Nucleus accumbens (tissue), 56 donors: ENCODE data around the gene CPSF4L.
"Not testable (repeated sequence)": the region's sequence is repeated elsewhere in the genome, so short reads cannot be mapped to it uniquely, and the experiment has no call there.

Experiments
- DNase-seq, 56 donors: peaks; one replicate each; lab custom pipeline; 2025; lab: John Stamatoyannopoulos, UW

The CPSF4L gene

DNA sequence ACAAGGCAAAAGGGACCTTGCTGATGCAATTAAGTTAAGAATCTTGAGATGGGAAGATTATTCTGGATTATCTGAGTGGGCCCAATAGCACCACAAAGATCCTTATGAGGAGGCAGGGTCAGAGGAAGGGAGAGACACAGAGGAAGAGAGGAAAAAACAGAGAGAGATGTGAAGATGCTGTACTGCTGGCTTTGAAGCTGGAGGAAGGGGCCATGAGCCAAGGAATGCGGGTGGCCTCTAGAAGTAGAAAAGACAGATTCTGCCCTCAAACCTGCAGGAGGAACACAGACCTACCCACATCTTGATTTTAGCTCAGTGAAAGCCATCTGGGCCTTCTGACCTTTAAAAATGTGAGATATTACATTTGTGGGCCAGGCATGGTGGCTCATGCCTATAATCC lies 8.1 kb upstream of the CPSF4L start:
- no peak for DNase-seq

DNA sequence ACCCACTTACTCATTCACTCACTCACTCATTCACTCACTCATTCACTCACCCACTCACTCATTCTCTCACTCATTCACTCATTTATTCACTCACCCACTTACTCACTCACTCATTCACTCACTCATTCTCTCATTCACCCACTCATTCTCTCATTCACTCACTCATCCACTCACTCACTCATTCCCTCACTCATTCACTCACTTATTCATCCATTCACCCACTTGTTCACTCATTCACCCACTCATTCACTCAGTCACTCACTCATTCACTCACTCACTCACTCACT lies 7.6 kb upstream of the CPSF4L start:
- DNase-seq = no peak

DNA sequence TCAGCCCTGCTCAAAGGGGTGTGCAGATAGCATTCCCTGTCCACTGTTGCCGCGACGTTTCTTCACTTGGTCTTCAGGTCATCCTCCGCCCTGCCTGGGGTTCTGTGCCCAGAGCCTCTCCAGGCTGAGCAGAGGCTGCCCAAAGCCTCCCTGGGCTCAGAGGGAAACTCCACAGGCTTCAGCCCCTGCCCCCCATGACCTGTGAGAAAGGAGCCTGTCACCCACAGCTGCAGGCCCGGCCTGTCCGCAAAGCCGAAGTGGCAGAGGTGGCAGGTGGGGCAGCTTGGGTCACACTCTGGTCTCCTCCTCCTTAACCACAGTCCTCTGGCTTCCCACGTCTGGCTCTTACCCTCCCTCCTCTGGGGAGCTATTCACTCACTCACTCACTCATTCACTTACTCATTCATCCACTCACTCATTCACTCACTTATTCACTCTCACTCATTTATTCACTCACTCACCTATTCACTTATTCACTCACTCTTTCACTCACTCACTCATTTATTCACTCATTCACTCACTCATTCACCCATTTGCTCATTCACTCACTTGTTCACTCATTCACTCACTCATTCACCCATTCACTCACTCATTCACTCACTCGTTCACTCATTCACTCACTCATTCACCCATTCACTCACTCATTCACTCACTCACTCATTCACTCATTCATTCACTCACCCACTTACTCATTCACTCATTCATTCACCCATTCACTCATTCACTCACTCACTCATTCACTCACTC lies 7.1 kb upstream of the CPSF4L start:
- DNase-seq = no peak

DNA sequence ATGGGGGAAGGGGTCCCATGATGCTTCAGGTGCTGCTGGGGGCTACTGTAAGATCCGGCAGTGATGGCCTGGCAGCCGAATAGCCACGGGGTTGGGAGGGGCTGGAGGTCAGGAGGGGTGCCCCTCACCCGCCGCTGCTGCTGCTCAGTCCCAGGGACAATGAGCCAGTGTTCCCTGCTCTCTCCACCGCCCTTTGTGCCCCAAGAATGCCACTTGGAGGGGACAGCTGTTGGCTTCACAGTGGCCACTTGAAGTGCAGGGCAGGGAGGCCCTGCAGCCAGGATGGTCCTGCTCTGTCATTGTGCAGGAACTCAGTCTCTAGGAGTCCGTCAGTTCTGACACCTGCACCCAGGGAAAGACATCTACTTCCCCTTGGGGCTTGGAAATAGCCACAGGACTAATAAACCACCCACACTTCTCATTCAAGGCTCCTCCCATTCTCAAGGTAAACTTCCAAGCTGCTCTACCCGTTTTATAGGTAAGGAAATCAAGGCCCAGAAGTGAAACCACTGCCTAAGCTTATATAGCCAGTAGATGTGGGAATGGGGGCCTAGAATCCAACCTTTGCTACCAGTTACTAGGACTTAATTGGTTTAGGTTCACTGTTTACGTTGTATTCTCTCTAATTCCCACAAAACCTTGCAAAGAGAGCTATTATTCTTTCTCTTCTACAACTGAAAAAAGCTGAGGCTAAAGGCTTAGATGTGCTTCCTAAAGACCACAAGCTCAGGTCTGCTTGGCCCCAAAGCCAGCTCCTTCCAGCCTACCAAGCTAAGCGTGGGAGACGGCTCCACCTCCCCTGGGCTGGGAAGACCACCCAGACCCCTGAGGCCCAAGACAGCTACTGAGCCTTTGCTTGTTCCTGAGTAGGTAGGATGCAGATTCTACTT lies 6.2 kb upstream of the CPSF4L start:
- peak in 53 of 56 donors; percentile 14 to 91 (median 71) for DNase-seq

DNA sequence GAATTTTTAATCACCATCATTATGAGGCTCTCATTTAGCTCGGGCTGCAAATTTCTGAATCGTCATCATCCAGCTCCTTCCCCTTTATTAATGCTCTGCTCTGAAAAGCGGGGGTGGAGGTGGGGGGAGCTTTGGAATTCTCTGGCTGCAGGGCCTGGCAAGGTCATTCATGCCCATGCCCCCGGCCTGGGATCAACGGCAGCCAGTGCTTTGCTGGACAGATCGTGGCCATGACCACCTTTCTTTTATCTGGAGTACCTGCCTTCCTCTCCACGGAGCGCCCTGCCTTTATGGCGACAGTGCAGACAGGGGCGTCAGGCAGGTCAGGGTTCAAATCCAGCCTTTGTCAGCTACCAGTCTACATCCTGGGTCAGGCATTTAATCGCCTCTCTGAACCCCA lies 5.1 kb upstream of the CPSF4L start:
- no peak for DNase-seq

DNA sequence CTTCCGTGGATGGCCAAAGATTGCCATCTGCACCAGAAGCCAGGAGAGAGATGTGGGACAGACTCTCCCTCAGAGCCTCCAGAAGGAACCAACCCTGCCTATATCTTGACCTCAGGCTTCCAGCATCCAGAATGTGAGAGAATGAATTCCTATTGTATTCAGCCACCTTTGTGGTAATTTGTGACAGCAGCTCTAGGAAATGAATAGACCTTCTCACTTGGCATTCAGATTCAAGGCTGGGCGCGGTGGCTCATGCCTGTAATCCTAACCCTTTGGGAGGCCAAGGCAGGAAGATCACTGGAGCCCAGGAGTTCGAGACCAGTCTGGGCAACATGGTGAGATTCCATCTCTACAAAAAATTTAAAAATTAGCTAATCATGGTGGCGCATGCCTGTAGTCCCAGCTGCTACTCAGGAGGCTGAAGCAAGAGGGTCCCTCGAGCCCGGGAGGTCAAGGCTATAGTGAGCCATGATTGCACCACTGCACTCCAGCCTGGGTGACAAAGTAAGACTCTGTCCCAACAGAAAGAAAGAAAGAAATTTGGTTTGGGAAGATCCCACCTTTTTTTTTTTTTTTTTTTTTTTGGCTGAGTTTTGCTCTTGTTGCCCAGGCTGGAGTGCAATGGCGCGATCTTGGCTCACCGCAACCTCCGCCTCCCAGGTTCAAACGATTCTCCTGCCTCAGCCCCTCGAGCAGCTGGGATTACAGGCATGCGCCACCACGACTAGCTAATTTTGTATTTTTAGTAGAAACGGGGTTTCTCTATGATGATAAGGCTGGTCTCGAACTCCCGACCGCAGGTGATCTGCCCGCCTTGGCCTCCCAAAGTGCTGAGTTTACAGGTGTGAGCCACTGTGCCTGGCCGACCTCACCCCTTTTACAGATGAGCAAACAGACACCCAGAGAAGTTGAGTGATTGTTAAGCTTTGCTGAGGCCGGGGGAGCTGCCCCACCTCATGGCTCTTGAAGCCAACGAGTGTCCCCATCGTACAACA lies 4.3 kb upstream of the CPSF4L start:
- no peak for DNase-seq

DNA sequence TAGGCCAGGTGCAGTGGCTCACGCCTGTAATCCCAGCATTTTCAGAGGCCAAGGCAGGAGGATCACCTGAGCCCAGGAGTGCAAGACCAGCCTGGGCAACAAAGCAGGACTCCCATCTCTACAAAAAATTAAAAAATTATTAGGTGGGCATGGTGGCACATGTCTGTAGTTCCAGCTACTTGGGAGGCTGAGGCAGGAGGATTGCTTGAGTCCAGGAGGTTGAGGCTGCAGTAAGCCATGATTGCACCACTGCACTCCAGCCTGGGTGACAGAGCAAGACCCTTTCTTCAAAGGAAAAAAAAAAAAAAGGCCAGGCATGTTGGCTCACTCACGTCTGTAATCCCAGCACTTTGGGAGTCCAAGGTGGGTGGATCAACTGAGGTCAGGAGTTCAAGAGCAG lies 2.8 kb upstream of the CPSF4L start:
- DNase-seq = not testable (repeated sequence)

DNA sequence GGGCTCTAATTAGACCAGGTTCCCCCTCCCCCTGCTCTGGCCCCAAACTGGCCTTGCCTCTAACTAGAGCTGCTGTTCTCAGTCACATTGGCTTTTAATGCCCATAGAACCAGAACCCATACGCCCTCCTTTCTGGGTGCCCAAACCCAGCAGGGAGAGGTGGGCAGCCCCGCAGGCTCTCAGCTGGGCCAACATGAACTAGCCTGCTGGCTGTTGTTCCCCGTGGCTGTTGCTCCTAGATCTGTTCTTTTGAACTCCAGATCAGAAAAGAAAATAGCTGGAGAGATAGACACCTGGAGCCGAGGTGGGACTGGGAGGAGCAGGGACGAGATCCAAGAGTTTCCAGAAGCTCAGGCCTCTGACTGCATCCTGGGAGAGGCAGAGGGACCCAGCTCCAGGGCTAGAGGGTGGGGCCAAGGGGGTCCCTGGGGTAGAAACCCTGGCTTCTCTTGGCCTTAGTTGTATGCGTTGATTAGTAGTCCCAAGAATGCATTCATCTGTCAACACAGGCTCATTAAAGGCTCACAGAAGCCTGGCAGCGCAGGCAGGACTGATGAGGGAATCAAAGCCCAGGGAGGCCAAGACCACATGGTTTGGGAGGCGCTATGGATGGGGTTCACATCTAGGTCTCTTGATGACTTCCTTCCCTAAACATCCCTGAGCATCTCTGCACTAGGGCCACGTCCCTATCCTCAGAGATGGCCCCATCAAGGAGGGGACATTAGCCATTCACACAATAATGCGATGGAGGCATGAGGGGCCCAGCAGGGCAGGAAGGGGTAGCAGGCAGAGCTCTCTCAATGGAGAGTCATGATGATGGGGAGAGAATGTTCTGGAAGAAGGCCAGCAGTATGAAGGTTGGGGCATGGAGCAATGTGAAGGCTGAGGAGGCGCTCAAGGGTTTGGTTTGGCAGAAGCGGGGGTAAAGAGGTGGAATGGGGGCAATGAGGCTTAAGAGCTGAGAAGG lies 1.3 kb upstream of the CPSF4L start:
- DNase-seq = peak in 9 of 56 donors; percentile 28 to 63 (median 44)

DNA sequence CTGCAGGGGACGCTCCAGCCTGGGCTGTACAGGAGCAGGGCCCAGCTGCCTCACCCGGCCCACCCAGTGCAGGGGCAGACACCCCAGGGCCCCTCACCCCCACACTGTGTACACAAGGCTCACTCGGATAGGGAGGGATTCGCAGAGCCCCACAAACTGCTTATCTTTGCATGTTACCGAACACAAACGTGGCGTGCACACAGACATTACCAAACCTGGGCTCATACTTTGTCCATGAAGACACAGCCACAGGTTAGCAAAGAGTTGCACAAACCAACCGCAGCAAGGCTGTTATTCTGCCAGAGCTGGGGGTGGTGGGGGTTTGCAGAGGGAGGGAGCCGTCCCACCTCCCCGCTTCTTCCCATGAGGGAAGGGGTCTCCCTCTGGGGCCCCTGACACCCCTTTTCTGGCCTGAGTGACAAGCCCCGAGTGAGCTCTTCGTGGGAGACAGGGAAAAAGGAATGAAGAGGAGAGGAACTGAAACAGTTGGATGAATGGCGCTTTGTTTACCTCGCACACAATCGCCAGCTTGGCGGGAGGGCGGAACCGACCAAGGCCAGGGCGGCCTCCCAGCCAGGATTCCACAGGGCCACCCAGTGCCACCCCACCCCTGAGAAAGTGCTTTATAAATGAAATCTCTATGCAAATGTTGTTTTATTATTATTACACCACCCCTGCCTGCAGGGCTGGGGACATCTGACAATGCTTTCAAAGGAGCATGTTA lies 434 bp upstream of the CPSF4L start:
- DNase-seq = peak in 47 of 56 donors; percentile 22 to 82 (median 60)

DNA sequence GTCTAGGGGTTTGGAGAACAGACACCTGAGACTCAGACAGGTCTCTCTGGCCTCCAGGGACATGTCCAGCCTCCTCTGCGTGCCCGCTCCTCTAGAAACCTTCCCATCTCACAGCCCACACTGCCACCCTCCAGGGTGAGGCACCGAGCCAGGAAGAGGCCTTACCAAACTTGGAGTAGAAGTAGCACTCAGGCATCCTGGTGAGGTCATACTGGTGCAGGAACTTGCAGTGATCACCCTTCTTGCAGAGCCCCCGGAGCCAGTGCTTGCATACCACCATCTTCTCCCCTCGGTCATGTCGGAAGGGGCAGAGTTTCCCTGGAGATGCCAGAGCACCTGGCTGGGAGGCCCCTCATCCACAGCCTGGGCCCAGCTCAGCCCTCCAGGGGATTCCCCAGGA lies 4.2 kb downstream of the CPSF4L start:
- no peak for DNase-seq

DNA sequence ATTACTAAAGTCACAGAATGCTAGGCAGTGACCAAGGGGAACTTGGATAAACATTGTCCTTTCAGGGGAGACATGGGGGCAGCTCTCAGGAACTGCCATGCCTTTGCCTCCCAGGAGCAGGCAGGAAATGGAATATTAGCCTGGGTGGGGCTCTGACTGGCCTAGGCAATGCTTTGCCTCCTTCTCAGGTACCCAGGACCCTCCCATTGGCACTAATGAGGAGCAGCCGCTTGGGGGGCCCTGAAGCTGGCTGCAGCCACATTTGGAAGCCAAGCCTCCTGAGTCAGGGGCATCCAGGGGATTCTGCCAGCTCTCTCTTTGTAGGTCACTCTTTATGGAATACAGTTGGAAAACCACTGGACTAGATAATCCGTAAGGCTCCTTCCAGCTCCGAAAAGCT lies 5.5 kb downstream of the CPSF4L start:
- DNase-seq = no peak

DNA sequence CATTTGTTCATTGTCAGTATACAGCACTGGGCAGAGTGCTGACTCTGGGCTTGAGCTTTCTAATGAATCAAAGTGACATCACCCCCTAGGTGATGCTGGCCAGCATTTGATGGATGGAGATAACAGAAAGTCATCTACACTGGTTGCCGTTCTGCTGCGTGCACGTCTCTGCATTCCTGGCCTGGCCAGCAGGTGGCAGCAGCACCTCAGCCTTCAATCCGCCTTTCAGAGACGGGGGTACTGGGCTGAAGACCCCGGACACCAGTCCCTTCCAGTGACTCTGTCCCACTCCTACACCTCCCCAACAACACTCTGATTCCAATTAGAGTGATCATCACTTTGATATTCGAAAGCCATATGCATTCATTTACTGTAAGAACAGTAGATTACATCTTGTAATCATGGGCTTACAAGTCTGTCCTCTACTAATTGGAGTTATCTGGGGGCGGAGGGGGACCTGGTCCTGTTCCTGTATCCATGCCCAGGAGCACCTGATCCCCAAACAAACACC lies 6.0 kb downstream of the CPSF4L start:
- DNase-seq = peak in 41 of 56 donors; percentile 9 to 75 (median 40)

DNA sequence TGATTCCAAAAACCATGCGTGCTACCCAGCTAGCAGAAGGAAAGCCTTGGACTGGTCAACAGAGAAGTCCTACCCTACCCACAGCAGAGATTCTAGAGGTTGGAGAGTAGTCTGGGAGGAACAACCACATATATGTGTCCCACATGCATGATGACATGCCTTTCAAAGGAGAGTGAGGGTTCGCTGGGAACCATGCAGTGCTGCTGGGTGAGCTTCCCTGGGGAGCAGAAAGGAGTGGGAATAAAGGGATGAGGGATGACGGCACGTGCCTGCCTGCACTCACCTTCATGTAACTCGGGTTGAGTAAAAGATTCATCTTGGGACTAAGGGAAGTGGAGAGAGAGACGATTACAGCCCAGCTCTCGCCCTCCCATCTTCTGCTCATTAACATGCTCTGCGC lies 9.8 kb downstream of the CPSF4L start:
- no peak for DNase-seq

DNA sequence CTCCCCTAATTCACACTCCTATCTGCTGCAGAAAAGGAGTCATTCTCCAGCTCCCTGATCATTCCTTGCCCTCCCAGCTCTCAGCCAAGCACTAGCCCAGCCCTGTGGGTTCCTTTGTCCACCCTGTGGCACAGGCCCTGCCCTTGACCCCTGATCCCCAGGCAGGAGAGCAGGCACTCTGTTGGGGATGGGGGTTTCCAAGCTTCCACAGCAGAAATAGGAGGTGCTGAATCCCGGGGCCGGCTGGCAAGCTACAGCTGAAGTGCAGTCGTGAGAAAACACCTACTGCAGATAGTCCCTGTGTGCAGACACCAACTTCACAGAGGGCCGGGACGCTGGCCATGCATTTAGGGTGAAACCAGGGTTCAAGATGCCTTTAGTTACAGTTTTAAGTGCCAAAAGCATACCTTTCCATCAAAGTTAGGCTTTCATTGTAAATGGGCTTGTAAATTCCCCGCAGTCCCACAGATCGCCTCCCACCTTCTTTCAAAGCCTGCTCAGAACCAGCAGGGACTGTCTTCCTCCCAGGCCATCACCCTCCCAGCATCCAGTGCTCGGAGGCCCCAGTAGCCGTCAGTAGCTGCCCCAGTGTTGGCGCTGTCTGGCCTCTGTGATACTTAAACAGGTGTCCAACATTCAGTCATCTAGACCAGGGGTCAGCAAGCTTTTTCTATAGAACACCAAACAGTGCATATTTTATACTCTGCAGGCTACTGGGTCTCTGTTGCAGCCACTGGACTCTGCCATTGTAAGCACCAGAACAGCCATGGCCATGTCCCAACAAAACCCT lies 10.6 kb downstream of the CPSF4L start:
- no peak for DNase-seq

DNA sequence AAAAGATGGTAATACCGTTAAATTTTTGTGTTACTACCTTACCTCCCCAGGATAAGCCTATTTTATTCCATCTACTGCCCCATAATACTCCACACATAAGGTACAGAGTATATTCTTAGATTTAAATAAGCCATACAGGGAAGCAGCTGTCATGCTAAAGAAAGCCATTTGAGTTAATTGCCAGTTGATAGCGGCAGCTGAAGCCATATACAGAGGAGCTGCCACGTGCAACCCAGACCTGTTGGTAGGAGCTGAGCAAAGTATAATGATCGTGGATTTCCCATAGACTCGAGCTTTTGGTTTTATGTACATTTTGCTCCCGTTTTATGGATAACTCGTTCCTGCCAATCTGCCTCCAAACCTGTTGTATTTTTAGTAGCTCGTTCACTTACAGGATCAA lies 12.0 kb downstream of the CPSF4L start:
- DNase-seq = no peak

DNA sequence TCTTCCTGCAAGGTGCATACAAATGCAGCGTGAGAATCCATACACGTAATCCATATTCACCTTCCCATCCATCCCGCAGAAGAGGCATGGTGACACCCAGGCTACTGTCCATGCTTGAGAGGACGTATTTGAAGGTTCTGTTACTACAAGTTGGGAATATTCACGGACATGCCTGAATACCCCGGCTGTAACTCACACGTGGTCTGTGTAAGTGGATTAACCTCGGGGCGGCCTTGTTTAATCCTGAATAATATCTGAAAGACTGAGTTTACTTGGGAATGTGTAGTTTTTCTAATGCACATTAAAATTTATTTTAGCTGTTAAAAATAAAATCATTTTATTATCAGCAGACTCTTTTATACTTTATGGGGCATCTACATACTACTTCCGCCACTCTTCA lies 13.1 kb downstream of the CPSF4L start:
- no peak for DNase-seq

DNA sequence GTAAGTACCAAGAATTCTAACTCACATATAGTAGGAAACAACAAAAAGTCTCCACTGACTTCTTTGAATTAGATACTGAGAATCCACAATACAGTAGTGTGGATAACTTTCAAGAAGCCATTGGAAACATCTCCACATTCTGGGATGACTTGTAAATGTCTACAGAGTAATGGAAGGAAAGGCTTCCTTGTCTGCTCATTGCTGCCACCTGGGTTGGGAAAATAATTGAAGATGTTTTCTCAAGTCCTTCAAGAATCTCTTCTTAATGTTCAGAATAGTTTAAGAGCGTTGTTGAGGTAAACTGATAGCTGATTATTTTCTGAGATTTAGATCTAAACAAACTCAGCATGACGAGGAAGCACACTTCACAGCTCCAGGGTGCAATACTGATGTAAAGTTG lies 14.0 kb downstream of the CPSF4L start:
- no peak for DNase-seq

DNA sequence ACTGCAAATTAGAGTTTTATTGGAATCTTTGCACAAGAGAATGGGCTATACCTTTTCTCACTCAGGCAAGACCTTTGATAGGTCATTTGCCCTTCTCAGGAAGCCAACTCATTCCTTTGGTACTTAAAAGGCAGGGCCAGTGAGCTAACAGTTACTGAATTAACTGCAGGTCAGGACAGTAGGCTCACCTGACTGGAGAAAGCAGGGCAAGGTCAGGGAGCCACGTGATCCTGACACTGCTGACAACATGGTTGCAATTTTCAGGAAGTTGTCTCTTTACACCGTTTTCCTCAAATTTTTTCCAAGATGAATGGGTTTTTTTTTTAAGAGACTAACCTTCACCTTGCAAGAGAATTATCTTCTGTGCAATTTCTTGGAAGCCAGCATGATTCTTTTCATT lies 21.1 kb downstream of the CPSF4L start:
- DNase-seq = no peak
